Liver (tissue), 9 donors: ENCODE data around the gene CLDN24. TPM values are rescaled to one million over a fixed set of nuclear protein-coding genes. Genes with fewer than 3 reads are reported as not detected.

Experiments
- DNase-seq: peaks from one replicate; pipeline ENCODE4 v3.0.0-alpha.2; 2017; ENCODE audit warnings: low spot score
- H3K27ac ChIP-seq, 2 donors: one replicate each; pipeline ENCODE4 v1.7.0; 2013; ENCODE audit warnings: inconsistent platforms in 2 of 2, low read length in 2 of 2, control low read depth in 1 of 2, low read depth in 1 of 2, mild to moderate bottlenecking in 1 of 2
- H3K27me3 ChIP-seq, 4 donors: one replicate each; pipeline versions ENCODE4 v1.6.1 to v1.7.0; 2013; ENCODE audit warnings: low read length in 3 of 4, inconsistent platforms in 1 of 4, mild to moderate bottlenecking in 1 of 4, moderate library complexity in 1 of 4; ENCODE audit not compliant: control insufficient read depth in 4 of 4, insufficient read depth in 4 of 4
- H3K36me3 ChIP-seq, 4 donors: one replicate each; pipeline versions ENCODE4 v1.6.1 to v1.7.0; 2013; ENCODE audit warnings: low read length in 3 of 4, mild to moderate bottlenecking in 3 of 4, low read depth in 1 of 4, moderate library complexity in 1 of 4; ENCODE audit not compliant: control insufficient read depth in 4 of 4, insufficient read depth in 3 of 4
- H3K4me1 ChIP-seq, 4 donors: one replicate each; pipeline versions ENCODE4 v1.6.1 to v1.7.0; 2013; ENCODE audit warnings: low read length in 3 of 4, mild to moderate bottlenecking in 3 of 4, moderate library complexity in 1 of 4; ENCODE audit not compliant: control insufficient read depth in 4 of 4, insufficient read depth in 4 of 4
- H3K4me3 ChIP-seq, 3 donors: one replicate each; pipeline versions ENCODE4 v1.6.1 to v1.7.0; 2013; ENCODE audit warnings: low read length in 3 of 3, control low read depth in 1 of 3, low read depth in 1 of 3, mild to moderate bottlenecking in 1 of 3
- H3K9ac ChIP-seq, 2 donors: one replicate each; pipeline ENCODE4 v1.7.0; 2013; ENCODE audit warnings: low read length in 2 of 2, mild to moderate bottlenecking in 2 of 2, moderate library complexity in 2 of 2, control low read depth in 1 of 2, low read depth in 1 of 2
- H3K9me3 ChIP-seq, 4 donors: one replicate each; pipeline versions ENCODE4 v1.6.1 to v1.7.0; 2013; ENCODE audit warnings: low read length in 3 of 4; ENCODE audit not compliant: control insufficient read depth in 4 of 4
- CTCF ChIP-seq: fragments of 150-350 bp; IDR thresholded peaks from 2 replicates; pipeline ENCODE4 v1.5.1; 2017; ENCODE audit warnings: improper control_type of control experiment, low read depth, low read length; ENCODE audit not compliant: missing input control
- EGR1 ChIP-seq, 2 donors: IDR thresholded peaks; 2 replicates each; pipeline ENCODE4 v1.6.1; 2016 to 2018; ENCODE audit warnings: antibody characterized with exemption in 2 of 2, low read depth in 2 of 2
- FOXA1 ChIP-seq: IDR thresholded peaks from 2 replicates; pipeline ENCODE4 v1.6.1; 2016; ENCODE audit warnings: antibody characterized with exemption
- FOXA2 ChIP-seq: IDR thresholded peaks from 2 replicates; pipeline ENCODE4 v1.6.1; 2016; ENCODE audit warnings: antibody characterized with exemption
- GABPA ChIP-seq, 2 donors: IDR thresholded peaks in 1 of 2; conservative IDR thresholded peaks in 1 of 2; 2 replicates each; pipeline ENCODE4 v1.6.1; 2016; ENCODE audit warnings: antibody characterized with exemption in 2 of 2, mild to moderate bottlenecking in 1 of 2, moderate library complexity in 1 of 2
- HNF4A ChIP-seq, 2 donors: conservative IDR thresholded peaks; 2 replicates each; pipeline ENCODE4 v1.6.1; 2016; ENCODE audit warnings: antibody characterized with exemption in 2 of 2, mild to moderate bottlenecking in 2 of 2
- HNF4G ChIP-seq: IDR thresholded peaks from 2 replicates; pipeline ENCODE4 v1.6.1; 2016; ENCODE audit warnings: antibody characterized with exemption
- NR2F2 ChIP-seq: IDR thresholded peaks from 2 replicates; pipeline ENCODE4 v1.6.1; 2016; ENCODE audit warnings: antibody characterized with exemption
- RAD21 ChIP-seq, 2 donors: IDR thresholded peaks; 2 replicates each; pipeline ENCODE4 v1.6.1; 2016; ENCODE audit warnings: antibody characterized with exemption in 2 of 2, mild to moderate bottlenecking in 2 of 2
- RXRA ChIP-seq, 2 donors: IDR thresholded peaks; 2 replicates each; pipeline ENCODE4 v1.6.1; 2017 to 2018; ENCODE audit warnings: antibody characterized with exemption in 2 of 2, mild to moderate bottlenecking in 1 of 2
- SP1 ChIP-seq: IDR thresholded peaks from 2 replicates; pipeline ENCODE4 v1.6.1; 2018; ENCODE audit warnings: antibody characterized with exemption, mild to moderate bottlenecking
- YY1 ChIP-seq: IDR thresholded peaks from 2 replicates; pipeline ENCODE4 v1.6.1; 2016; ENCODE audit warnings: antibody characterized with exemption, mild to moderate bottlenecking
- WGBS: extraction: QIAGEN DNeasy Blood & Tissue Kit; methylation state at CpG from one replicate; pipeline ENCODE4 v1.1.7; 2013; 5-methylcytosine and 5-hydroxymethylcytosine counted together
- polyA plus RNA-seq, 2 donors: library from polyadenylated mRNA; stranded (reverse) in 1 of 2; unstranded in 1 of 2; fragments of 200-250 nt in 1 of 2; fragments of >200 nt in 1 of 2; fragmentation: Nextera tagmentation in 1 of 2; extraction: Ambion mirVana in 1 of 2; gene quantifications; one replicate each; pipeline versions ENCODE4 v1.2.1 to v1.2.3, GENCODE V29; 2013 to 2015
- total RNA-seq, 2 donors: library from RNA; depleted of rRNA; stranded (reverse); fragments of >200 nt; gene quantifications; one replicate each; pipeline ENCODE4 v1.2.3, GENCODE V29; 2014
- TF ChIP-seq, protein P1 (sequence below): IDR thresholded peaks from 2 replicates; pipeline ENCODE4 v1.6.1; 2016; ENCODE audit warnings: antibody characterized with exemption
- TF ChIP-seq, protein P2 (sequence below): IDR thresholded peaks from 2 replicates; pipeline ENCODE4 v1.6.1; 2016; ENCODE audit warnings: antibody characterized with exemption, mild to moderate bottlenecking
- TF ChIP-seq, protein P3 (sequence below): IDR thresholded peaks from 2 replicates; pipeline ENCODE4 v1.6.1; 2016; ENCODE audit warnings: antibody characterized with exemption
- donor health status: healthy.
- donor health status: healthy.
- donor health status: healthy.
- donor health status: healthy.
- donor health status: healthy.

CLDN24 gene
- total and polyA plus RNA-seq, 4 donors = not detected

- WGBS = 92% methylated on average over 3 of the region's 3 CpGs
- no peak for TF ChIP-seq EGR1 (IDR thresholded peaks at IDR 0.05; ENCODE audit: low read depth in 2 of 2)
- no peak for TF ChIP-seq FOXA1
- no peak for TF ChIP-seq SP1
- TF ChIP-seq YY1 = no peak
- TF ChIP-seq, protein P1, sequence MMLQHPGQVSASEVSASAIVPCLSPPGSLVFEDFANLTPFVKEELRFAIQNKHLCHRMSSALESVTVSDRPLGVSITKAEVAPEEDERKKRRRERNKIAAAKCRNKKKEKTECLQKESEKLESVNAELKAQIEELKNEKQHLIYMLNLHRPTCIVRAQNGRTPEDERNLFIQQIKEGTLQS = no peak
- no peak overlapping the region for H3K9ac ChIP-seq
- no peaks in the 10 kb centered on the region for H3K4me1 ChIP-seq
- no peaks in the 10 kb centered on the region for H3K27me3 ChIP-seq
- H3K4me3 ChIP-seq = no peak overlapping the region
- H3K9me3 ChIP-seq = no peaks in the 10 kb centered on the region
- no peak overlapping the region for H3K27ac ChIP-seq
- peaks cover 0 to 5% (median 3%) of the 10 kb centered on the region in 4 donors for H3K36me3 ChIP-seq
- no peak for DNase-seq
Measured at GRCh38 chr4:183306811-183307210, 15.4 kb downstream of the CLDN24 start.

DNA sequence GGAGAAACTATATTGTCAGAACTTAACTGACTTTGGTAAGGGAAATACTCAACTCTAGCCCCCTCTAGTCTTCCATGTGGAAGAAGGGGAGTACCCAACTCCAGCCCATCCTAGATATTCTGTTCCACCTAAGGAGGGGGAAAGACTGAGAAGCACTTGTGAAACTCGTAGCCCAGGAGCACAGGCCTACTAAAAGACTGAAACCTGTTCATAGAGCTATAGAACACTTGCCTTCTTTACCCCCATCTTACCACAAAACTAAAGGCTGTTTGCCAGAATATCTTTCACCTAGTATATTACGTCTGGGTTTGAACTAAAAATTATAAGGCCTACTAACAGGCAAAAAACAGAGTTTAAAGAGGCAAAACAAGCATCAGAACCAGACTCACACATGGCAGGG, 17.7 kb downstream of the CLDN24 start:
- DNase-seq = no peak
- H3K9me3 ChIP-seq = no peaks in the 10 kb centered on the region
- 94% methylated on average over 2 of the region's 2 CpGs for WGBS
- TF ChIP-seq, protein P1 = no peak
- TF ChIP-seq, protein P2, sequence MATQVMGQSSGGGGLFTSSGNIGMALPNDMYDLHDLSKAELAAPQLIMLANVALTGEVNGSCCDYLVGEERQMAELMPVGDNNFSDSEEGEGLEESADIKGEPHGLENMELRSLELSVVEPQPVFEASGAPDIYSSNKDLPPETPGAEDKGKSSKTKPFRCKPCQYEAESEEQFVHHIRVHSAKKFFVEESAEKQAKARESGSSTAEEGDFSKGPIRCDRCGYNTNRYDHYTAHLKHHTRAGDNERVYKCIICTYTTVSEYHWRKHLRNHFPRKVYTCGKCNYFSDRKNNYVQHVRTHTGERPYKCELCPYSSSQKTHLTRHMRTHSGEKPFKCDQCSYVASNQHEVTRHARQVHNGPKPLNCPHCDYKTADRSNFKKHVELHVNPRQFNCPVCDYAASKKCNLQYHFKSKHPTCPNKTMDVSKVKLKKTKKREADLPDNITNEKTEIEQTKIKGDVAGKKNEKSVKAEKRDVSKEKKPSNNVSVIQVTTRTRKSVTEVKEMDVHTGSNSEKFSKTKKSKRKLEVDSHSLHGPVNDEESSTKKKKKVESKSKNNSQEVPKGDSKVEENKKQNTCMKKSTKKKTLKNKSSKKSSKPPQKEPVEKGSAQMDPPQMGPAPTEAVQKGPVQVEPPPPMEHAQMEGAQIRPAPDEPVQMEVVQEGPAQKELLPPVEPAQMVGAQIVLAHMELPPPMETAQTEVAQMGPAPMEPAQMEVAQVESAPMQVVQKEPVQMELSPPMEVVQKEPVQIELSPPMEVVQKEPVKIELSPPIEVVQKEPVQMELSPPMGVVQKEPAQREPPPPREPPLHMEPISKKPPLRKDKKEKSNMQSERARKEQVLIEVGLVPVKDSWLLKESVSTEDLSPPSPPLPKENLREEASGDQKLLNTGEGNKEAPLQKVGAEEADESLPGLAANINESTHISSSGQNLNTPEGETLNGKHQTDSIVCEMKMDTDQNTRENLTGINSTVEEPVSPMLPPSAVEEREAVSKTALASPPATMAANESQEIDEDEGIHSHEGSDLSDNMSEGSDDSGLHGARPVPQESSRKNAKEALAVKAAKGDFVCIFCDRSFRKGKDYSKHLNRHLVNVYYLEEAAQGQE = no peak
- TF ChIP-seq GABPA (IDR thresholded peaks at IDR 0.05 in 1 of 2, conservative IDR thresholded peaks at IDR 0.05 in 1 of 2) (no peak), HNF4G (no peak), FOXA2 (no peak), HNF4A (conservative IDR thresholded peaks at IDR 0.05) (no peak), SP1 (no peak), YY1 (no peak), RAD21 (IDR thresholded peaks at IDR 0.05) (no peak), FOXA1 (no peak)
- TF ChIP-seq, protein P3, sequence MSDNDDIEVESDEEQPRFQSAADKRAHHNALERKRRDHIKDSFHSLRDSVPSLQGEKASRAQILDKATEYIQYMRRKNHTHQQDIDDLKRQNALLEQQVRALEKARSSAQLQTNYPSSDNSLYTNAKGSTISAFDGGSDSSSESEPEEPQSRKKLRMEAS = no peak
- H3K4me3 ChIP-seq = no peak overlapping the region
- no peak overlapping the region for H3K9ac ChIP-seq
- no peak overlapping the region for H3K27ac ChIP-seq
- no peaks in the 10 kb centered on the region for H3K27me3 ChIP-seq
- peaks cover 0 to 8% (median 5%) of the 10 kb centered on the region in 4 donors for H3K36me3 ChIP-seq
- H3K4me1 ChIP-seq = no peaks in the 10 kb centered on the region

DNA sequence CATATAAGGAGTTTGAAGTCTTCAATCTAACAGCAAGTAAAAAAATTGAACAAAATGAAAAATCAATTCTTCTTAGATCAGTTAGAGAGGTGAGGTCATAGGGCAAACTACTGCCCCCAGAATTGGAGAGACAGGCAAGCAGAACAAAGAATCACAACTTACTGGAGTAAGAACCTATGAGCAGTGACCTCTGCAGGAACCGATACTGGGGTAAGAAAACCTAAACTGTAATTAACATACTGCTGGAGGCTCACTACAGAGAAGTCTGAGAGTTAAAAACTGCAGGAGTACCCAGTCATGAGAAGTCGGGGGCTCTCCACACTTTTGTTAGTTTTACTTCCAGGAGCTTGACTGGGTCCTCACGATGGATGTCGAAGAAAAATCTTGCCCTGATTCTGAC, 18.2 kb downstream of the CLDN24 start:
- Histone ChIP-seq H3K27me3 (no peaks in the 10 kb centered on the region), H3K27ac (no peak overlapping the region), H3K4me1 (no peaks in the 10 kb centered on the region), H3K9ac (no peak overlapping the region), H3K36me3 (peaks cover 1 to 12% (median 6%) of the 10 kb centered on the region in 4 donors), H3K9me3 (no peaks in the 10 kb centered on the region), H3K4me3 (no peak overlapping the region)
- no peak for DNase-seq
- TF ChIP-seq, protein P3 = no peak
- TF ChIP-seq, protein P2 = no peak
- TF ChIP-seq, protein P1 = no peak
- no peak for TF ChIP-seq CTCF
- no peak for TF ChIP-seq NR2F2
- TF ChIP-seq EGR1 (IDR thresholded peaks at IDR 0.05; ENCODE audit: low read depth in 2 of 2) = no peak
- TF ChIP-seq YY1 = no peak
- no peak for TF ChIP-seq RXRA (IDR thresholded peaks at IDR 0.05)
- WGBS = 84% methylated on average over 4 of the region's 4 CpGs
